ENCODE results near the gene MYO7B.

Gene MYO7B

DNA sequence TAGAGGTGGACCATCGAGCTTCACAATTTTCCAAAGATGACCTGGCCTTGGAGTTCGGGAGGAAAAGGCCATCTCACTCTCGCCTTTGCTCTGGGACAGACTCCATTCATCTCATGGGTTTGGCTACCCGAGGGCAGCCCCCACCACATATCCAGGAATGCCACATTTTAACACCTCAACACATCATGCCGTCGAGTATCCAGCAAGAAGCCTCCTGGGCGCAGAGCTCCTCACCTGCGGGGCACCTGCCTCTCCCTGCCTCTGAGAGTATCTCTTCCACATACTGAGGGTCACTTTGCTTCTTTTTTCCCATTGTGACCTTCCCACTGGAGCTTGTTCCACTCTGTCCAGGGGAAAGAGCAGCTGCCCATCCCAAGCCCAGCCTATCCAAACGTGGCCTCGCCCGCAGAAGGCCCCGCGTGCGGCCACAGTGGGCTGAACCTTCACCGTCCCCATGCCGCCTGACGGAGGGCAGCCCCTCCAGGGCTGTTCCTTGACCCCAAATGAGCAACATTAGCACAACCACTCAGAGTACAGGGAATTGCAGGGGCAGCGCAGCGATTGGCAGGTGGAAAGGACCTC is 145.3 kb downstream of the MYO7B start:
- DNase-seq (ENCODE audit: low read depth in 2 of 2), result no peak

DNA sequence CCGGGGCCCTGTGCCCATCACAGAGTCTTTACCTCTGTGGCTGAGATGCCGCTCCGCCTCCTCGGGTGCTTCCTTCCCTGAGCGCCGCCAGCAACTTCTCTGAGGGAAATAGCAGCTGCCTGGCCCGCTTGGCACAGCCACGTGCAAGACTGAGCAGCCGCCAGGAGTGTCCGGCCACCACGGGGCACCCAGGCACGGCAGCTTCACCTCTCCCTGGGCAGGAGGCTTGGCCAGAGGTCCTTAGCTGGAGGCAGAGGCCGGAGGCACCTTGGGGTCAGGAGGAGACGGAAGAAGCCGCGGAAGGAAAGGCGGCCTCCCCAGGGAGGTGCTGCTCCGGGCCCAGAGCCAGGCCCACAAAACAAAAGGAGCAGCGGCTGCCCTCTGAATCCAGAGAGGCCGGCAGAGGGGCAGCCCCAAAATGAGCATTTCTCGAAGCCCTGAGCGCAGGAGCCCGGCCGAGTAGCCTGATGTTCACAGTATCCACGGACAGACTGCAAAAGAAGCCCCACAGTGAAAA is 145.9 kb downstream of the MYO7B start:
- no peak for DNase-seq (ENCODE audit: low read depth in 2 of 2)

- no peak for DNase-seq (ENCODE audit: low read depth in 2 of 2)
Measured at GRCh38 chr2:127681976-127682857, 146.7 kb downstream of the MYO7B start.

DNA sequence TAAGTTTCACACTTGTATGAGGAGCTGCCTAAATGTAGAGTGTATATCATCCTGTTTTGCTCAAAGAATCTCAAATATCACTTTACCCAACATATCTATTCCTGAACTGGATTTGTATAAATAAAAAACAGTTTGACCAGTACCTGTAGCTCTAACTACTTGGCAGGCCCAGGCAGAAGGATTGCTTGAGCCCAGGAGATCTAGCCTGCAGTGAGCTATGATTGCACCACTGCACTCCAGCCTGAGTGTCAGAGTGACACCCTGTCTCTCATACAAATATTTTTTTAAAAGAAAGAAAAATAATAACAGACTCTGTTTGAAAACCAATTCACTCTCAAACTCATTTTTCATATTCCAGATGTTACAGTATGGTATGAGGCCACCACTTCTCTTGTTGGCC is 147.6 kb downstream of the MYO7B start:
- DNase-seq (ENCODE audit: low read depth in 2 of 2), result no peak

- no peak for DNase-seq (ENCODE audit: low read depth in 2 of 2)
Measured at GRCh38 chr2:127683757-127684156, 148.3 kb downstream of the MYO7B start.

- DNase-seq (ENCODE audit: low read depth in 2 of 2), result no peak
Measured at GRCh38 chr2:127685410-127686080, 150.1 kb downstream of the MYO7B start.
